Spleen (tissue), 7 donors: ENCODE measurements around the gene SLC22A23.

Source experiments
- POLR2A ChIP-seq, 3 donors: fragments of 450-650 bp; IDR thresholded peaks; one replicate each; pipeline ENCODE4 v1.5.1; 2017; ENCODE audit warnings: antibody characterized with exemption in 3 of 3, mild to moderate bottlenecking in 1 of 3
- POLR2AphosphoS5 ChIP-seq, 3 donors: sonication (generic); formaldehyde crosslinking; IDR thresholded peaks; one replicate each; pipeline ENCODE4 v1.5.1; 2017; ENCODE audit warnings: antibody characterized with exemption in 3 of 3
- TF ChIP-seq, protein P1 (sequence below), 11 experiments: fragments of 200-600 bp in 7 of 11; fragments of 450-650 bp in 4 of 11; sonication (generic) in 4 of 11; IDR thresholded peaks in 8 of 11; conservative IDR thresholded peaks in 3 of 11; 1 replicate in 7 of 11; 2 replicates in 4 of 11; pipeline versions ENCODE4 v1.4.0 to v1.8.0; 2016 to 2021; ENCODE audit warnings: antibody characterized with exemption in 11 of 11, inconsistent platforms in 4 of 11, mild to moderate bottlenecking in 1 of 11
- donor health status: DM: no; HTN: no; CAD: no; lungs with moderate emphysema.
- donor health status: DM: no; HTN: no; CAD: no.
- donor health status: DM: no; HTN: no; CAD: no.

DNA sequence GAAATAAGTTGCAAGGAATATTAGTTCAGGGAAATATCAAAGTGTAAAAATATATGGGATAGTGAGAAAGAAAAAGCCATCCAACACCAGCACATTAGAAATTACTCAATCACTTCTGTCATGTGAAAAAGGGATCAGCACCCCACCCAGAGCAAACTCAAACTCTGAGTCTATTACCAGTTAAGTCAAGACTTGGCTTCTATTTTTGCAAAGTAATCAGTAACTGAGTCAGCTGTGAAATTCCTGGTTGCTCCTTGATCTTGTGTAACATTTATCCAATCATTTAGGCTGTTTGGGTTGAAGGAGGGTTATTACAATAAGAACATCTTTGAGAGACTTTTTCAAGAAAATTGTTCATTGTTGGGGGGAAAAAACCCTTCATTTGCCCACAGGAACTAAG, 51.2 kb downstream of the SLC22A23 start:
- TF ChIP-seq POLR2AphosphoS5 (IDR thresholded peaks at IDR 0.05) (no peak), POLR2A (IDR thresholded peaks at IDR 0.05) (no peak)
- TF ChIP-seq, protein P1, sequence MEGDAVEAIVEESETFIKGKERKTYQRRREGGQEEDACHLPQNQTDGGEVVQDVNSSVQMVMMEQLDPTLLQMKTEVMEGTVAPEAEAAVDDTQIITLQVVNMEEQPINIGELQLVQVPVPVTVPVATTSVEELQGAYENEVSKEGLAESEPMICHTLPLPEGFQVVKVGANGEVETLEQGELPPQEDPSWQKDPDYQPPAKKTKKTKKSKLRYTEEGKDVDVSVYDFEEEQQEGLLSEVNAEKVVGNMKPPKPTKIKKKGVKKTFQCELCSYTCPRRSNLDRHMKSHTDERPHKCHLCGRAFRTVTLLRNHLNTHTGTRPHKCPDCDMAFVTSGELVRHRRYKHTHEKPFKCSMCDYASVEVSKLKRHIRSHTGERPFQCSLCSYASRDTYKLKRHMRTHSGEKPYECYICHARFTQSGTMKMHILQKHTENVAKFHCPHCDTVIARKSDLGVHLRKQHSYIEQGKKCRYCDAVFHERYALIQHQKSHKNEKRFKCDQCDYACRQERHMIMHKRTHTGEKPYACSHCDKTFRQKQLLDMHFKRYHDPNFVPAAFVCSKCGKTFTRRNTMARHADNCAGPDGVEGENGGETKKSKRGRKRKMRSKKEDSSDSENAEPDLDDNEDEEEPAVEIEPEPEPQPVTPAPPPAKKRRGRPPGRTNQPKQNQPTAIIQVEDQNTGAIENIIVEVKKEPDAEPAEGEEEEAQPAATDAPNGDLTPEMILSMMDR (IDR thresholded peaks at IDR 0.05 in 8 of 11, conservative IDR thresholded peaks at IDR 0.05 in 3 of 11), result no peak
